HepG2 (cell line): Measurements from ENCODE around the gene METRN. TPM values are rescaled to one million over a fixed set of nuclear protein-coding genes. Genes with fewer than 3 reads are reported as not detected.

ENCODE experiments used
- AGO2 ChIP-seq: fragments of 200-400 bp; formaldehyde crosslinking; optimal IDR thresholded peaks from 2 replicates; pipeline ENCODE3; 2017; ENCODE audit warnings: mild to moderate bottlenecking, low read depth, low read length, moderate library complexity
- ARID4A ChIP-seq: sonication (generic); formaldehyde crosslinking; IDR thresholded peaks from 2 replicates; pipeline ENCODE4 v1.5.0; 2020; ENCODE audit warnings: mild to moderate bottlenecking, missing genetic modification reagents, borderline replicate concordance
- HNRNPLL ChIP-seq: fragments of 200-400 bp; formaldehyde crosslinking; IDR thresholded peaks from 2 replicates; pipeline ENCODE4 v1.6.1; 2017; ENCODE audit warnings: mild to moderate bottlenecking, low read depth, low read length; ENCODE audit not compliant: poor library complexity, severe bottlenecking
- MYPOP ChIP-seq: sonication (generic); formaldehyde crosslinking; IDR thresholded peaks from 2 replicates; pipeline ENCODE4 v1.8.1; 2023; ENCODE audit warnings: mild to moderate bottlenecking, moderate library complexity, missing genetic modification reagents
- PLSCR1 ChIP-seq: sonication (generic); formaldehyde crosslinking; IDR thresholded peaks from 2 replicates; pipeline ENCODE4 v1.5.0; 2020; ENCODE audit warnings: missing genetic modification reagents, mild to moderate bottlenecking, borderline replicate concordance
- POGK ChIP-seq: sonication (generic); formaldehyde crosslinking; conservative IDR thresholded peaks from 2 replicates; pipeline ENCODE4 v1.8.0; 2022; ENCODE audit warnings: mild to moderate bottlenecking, moderate library complexity, missing genetic modification reagents
- ZNF18 ChIP-seq: sonication (generic); formaldehyde crosslinking; IDR thresholded peaks from 2 replicates; pipeline ENCODE4 v1.8.0; 2022; ENCODE audit warnings: mild to moderate bottlenecking, missing genetic modification reagents; ENCODE audit not compliant: insufficient replicate concordance
- ZNF350 ChIP-seq: sonication (generic); formaldehyde crosslinking; IDR thresholded peaks from 2 replicates; pipeline ENCODE4 v1.4.0; 2020; ENCODE audit warnings: mild to moderate bottlenecking, low read depth, missing genetic modification reagents, borderline replicate concordance
- ZNF709 ChIP-seq: sonication (generic); formaldehyde crosslinking; IDR thresholded peaks from 2 replicates; pipeline ENCODE4 v1.5.0; 2020; ENCODE audit warnings: mild to moderate bottlenecking, missing genetic modification reagents
- ZNF841 ChIP-seq: sonication (generic); formaldehyde crosslinking; IDR thresholded peaks from 2 replicates; pipeline ENCODE4 v1.8.1; 2023; ENCODE audit warnings: missing genetic modification reagents, borderline replicate concordance
- polyA plus RNA-seq, 8 experiments: library from polyadenylated mRNA; depleted of rRNA in 3 of 8; stranded (reverse) in 7 of 8; unstranded in 1 of 8; fragments of >200 nt; fragmentation: Illumina TruSeq in 4 of 8; extraction: Trizol in 4 of 8; gene quantifications; 2 replicates each; pipeline versions ENCODE4 v1.2.1 to v1.2.3, GENCODE V29; 2011 to 2016; ENCODE audit warnings: low read depth in 4 of 8, missing spikeins in 1 of 8, mixed read lengths in 1 of 8; ENCODE audit not compliant: insufficient read depth in 1 of 8
- total RNA-seq, 5 experiments: library from RNA; depleted of rRNA; stranded (reverse); fragments of >200 nt; fragmentation: Illumina TruSeq; extraction: Trizol; gene quantifications; 2 replicates each; pipeline ENCODE4 v1.2.3, GENCODE V29; 2016; ENCODE audit warnings: low read depth in 1 of 5

The METRN gene
- total and polyA plus RNA-seq, 2 of the 13 experiments (the other 11 are each of a cell fraction or from before 2014, with no cell fraction given) = 25.5 to 46.1 TPM

- TF ChIP-seq MYPOP = peak; percentile 61; the same call in 1 of the 2 replicates
- TF ChIP-seq ZNF709 = 0 out of 2 replicates have a peak, but pooled peaks have one; percentile 63
- peak; percentile 58; the same call in 1 of the 2 replicates for TF ChIP-seq ZNF841
- TF ChIP-seq HNRNPLL = peak; percentile 58
- 0 out of 2 replicates have a peak, but pooled peaks have one; percentile 31 for TF ChIP-seq ZNF350
- TF ChIP-seq POGK (CRISPR knock-in tag) = peak; percentile 96; the same call in 1 of the 2 replicates
- peak; percentile 74; the same call in 1 of the 2 replicates for TF ChIP-seq PLSCR1
- peak; percentile 18 for TF ChIP-seq ZNF18
- peak; percentile 10 for TF ChIP-seq AGO2
- TF ChIP-seq ARID4A (CRISPR knock-in tag) = peak; percentile 97
Observed at GRCh38 chr16:740764-741505, 26.0 kb downstream of the METRN start, which contains the start of gene CIAO3 (continued).
